ENCODE data around the gene LRGUK. TPM values are rescaled to one million over a fixed set of nuclear protein-coding genes. Genes with fewer than 3 reads are reported as not detected.

LRGUK gene
- total RNA-seq, 1 experiment from 2014 or later: 1.0 TPM

GRCh38 chr7:134280508-134280907, 153.4 kb downstream of the LRGUK start:
- Histone ChIP-seq H3K9me2 (replicated peaks; ENCODE audit: low read length) (no peaks in the 10 kb centered on the region), H3K9ac (ENCODE audit: low read length) (no peak overlapping the region), H3K27ac (ENCODE audit: low read length) (no peak overlapping the region), H3K79me2 (ENCODE audit: low read length) (no peaks in the 10 kb centered on the region), H3K4me3 (ENCODE audit: low read length) (no peak overlapping the region), H3K4me2 (ENCODE audit: low read length) (no peak overlapping the region), H3K4me1 (ENCODE audit: insufficient read depth, low read length) (no peaks in the 10 kb centered on the region), H3K27me3 (ENCODE audit: low read length) (peaks cover 14% of the 10 kb centered on the region), H4K20me1 (ENCODE audit: low read length) (no peaks in the 10 kb centered on the region), H3K9me3 (ENCODE audit: low read length) (no peaks in the 10 kb centered on the region), H3K36me3 (ENCODE audit: low read depth, low read length) (no peaks in the 10 kb centered on the region), H3F3A (ENCODE audit: low read length, unreplicated experiment) (no peaks in the 10 kb centered on the region), H2AFZ (ENCODE audit: low read length) (no peak overlapping the region)
- ChIA-PET POLR2A (ENCODE audit: unreplicated experiment) (interaction anchor here (0.5 kb wide), 1 partner anchor 625 kb away, joined by 5 read pairs; no protein-coding TSS in a partner anchor), CTCF (interaction anchor here (0.6 to 1.0 kb wide), 2 partner anchors 64 to 139 kb away, joined by 3 read pairs; no protein-coding TSS in a partner anchor)
- no TSS peak for BruUV-seq (replicated peaks)
- DNase-seq (no peak), ATAC-seq (no peak)
- intact Hi-C loops (cut with micrococcal nuclease): no loop called here
- TF ChIP-seq EZH2 (IDR thresholded peaks at IDR 0.05; ENCODE audit: low read length, unreplicated experiment): no peak
- no peak for TF ChIP-seq EZH2phosphoT487 (IDR thresholded peaks at IDR 0.05; ENCODE audit: borderline replicate concordance, low read length)
- TF ChIP-seq, protein P1, sequence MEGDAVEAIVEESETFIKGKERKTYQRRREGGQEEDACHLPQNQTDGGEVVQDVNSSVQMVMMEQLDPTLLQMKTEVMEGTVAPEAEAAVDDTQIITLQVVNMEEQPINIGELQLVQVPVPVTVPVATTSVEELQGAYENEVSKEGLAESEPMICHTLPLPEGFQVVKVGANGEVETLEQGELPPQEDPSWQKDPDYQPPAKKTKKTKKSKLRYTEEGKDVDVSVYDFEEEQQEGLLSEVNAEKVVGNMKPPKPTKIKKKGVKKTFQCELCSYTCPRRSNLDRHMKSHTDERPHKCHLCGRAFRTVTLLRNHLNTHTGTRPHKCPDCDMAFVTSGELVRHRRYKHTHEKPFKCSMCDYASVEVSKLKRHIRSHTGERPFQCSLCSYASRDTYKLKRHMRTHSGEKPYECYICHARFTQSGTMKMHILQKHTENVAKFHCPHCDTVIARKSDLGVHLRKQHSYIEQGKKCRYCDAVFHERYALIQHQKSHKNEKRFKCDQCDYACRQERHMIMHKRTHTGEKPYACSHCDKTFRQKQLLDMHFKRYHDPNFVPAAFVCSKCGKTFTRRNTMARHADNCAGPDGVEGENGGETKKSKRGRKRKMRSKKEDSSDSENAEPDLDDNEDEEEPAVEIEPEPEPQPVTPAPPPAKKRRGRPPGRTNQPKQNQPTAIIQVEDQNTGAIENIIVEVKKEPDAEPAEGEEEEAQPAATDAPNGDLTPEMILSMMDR (conservative IDR thresholded peaks at IDR 0.05; ENCODE audit: low read depth, low read length): no peak

- Histone ChIP-seq H3K9me2 (replicated peaks; ENCODE audit: low read length) (no peaks in the 10 kb centered on the region), H3K36me3 (ENCODE audit: low read depth, low read length) (no peaks in the 10 kb centered on the region), H3K4me1 (ENCODE audit: insufficient read depth, low read length) (no peaks in the 10 kb centered on the region), H3K27me3 (ENCODE audit: low read length) (peaks cover 14% of the 10 kb centered on the region), H2AFZ (ENCODE audit: low read length) (no peak overlapping the region), H3F3A (ENCODE audit: low read length, unreplicated experiment) (no peaks in the 10 kb centered on the region), H3K79me2 (ENCODE audit: low read length) (no peaks in the 10 kb centered on the region), H3K9me3 (ENCODE audit: low read length) (no peaks in the 10 kb centered on the region), H3K27ac (ENCODE audit: low read length) (no peak overlapping the region), H3K4me2 (ENCODE audit: low read length) (no peak overlapping the region), H4K20me1 (ENCODE audit: low read length) (no peaks in the 10 kb centered on the region), H3K9ac (ENCODE audit: low read length) (no peak overlapping the region), H3K4me3 (ENCODE audit: low read length) (no peak overlapping the region)
- no TSS peak for BruUV-seq (replicated peaks)
- DNase-seq (no peak), ATAC-seq (no peak)
- intact Hi-C loops (cut with micrococcal nuclease): no loop called here
- ChIA-PET CTCF (no interaction called here), POLR2A (ENCODE audit: unreplicated experiment) (no interaction called here)
- no peak for TF ChIP-seq EZH2 (IDR thresholded peaks at IDR 0.05; ENCODE audit: low read length, unreplicated experiment)
- no peak for TF ChIP-seq EZH2phosphoT487 (IDR thresholded peaks at IDR 0.05; ENCODE audit: borderline replicate concordance, low read length)
- TF ChIP-seq, protein P1 (conservative IDR thresholded peaks at IDR 0.05; ENCODE audit: low read depth, low read length): no peak
These were observed 156.9 kb downstream of the LRGUK start for GRCh38 chr7:134284011-134284410.

- no peak overlapping the region for H3K4me3 ChIP-seq (ENCODE audit: low read length)
- no peaks in the 10 kb centered on the region for H3K36me3 ChIP-seq (ENCODE audit: low read depth, low read length)
- peaks cover 9% of the 10 kb centered on the region for H3K27me3 ChIP-seq (ENCODE audit: low read length)
- H3K27ac ChIP-seq (ENCODE audit: low read length): no peak overlapping the region
- intact Hi-C loops (cut with micrococcal nuclease): no loop called here
- H3K9me2 ChIP-seq (replicated peaks; ENCODE audit: low read length): no peaks in the 10 kb centered on the region
- ChIA-PET CTCF (no interaction called here), POLR2A (ENCODE audit: unreplicated experiment) (no interaction called here)
- no peak overlapping the region for H2AFZ ChIP-seq (ENCODE audit: low read length)
- no peaks in the 10 kb centered on the region for H3F3A ChIP-seq (ENCODE audit: low read length, unreplicated experiment)
- no peak for TF ChIP-seq EZH2 (IDR thresholded peaks at IDR 0.05; ENCODE audit: low read length, unreplicated experiment)
- TF ChIP-seq EZH2phosphoT487 (IDR thresholded peaks at IDR 0.05; ENCODE audit: borderline replicate concordance, low read length): no peak
- TF ChIP-seq, protein P1 (conservative IDR thresholded peaks at IDR 0.05; ENCODE audit: low read depth, low read length): no peak
- no peak for DNase-seq
- no peak overlapping the region for H3K4me2 ChIP-seq (ENCODE audit: low read length)
- H4K20me1 ChIP-seq (ENCODE audit: low read length): no peaks in the 10 kb centered on the region
- ATAC-seq: no peak
- H3K4me1 ChIP-seq (ENCODE audit: insufficient read depth, low read length): peaks cover under 1% of the 10 kb centered on the region; the same call in 1 of the 2 replicates
- BruUV-seq (replicated peaks): no TSS peak
- no peak overlapping the region for H3K9ac ChIP-seq (ENCODE audit: low read length)
- no peaks in the 10 kb centered on the region for H3K79me2 ChIP-seq (ENCODE audit: low read length)
- no peaks in the 10 kb centered on the region for H3K9me3 ChIP-seq (ENCODE audit: low read length)
These were observed 157.8 kb downstream of the LRGUK start for GRCh38 chr7:134284952-134285351.
